K562 (cell line): ENCODE data around the gene FAM234A. TPM values are rescaled to one million over a fixed set of nuclear protein-coding genes. Genes with fewer than 3 reads are reported as not detected.

Source experiments
- CBX2 ChIP-seq: fragments of 200-600 bp; sonication (generic); IDR thresholded peaks from one replicate; pipeline ENCODE4 v1.6.1; 2012; ENCODE audit warnings: mild to moderate bottlenecking, low read length, inconsistent platforms; ENCODE audit not compliant: insufficient read depth, poor library complexity, severe bottlenecking
- polyA plus RNA-seq, 8 experiments: library from polyadenylated mRNA; depleted of rRNA in 4 of 8; stranded (reverse) in 5 of 8; unstranded in 3 of 8; fragments of >200 nt; fragmentation: Nextera tagmentation in 2 of 8; fragmentation: Illumina TruSeq in 1 of 8; extraction: Ambion mirVana in 2 of 8; extraction: Trizol in 1 of 8; gene quantifications; 2 replicates each; pipeline versions ENCODE4 v1.2.1 to v1.2.3, GENCODE V29; 2011 to 2014; ENCODE audit warnings: inconsistent platforms in 1 of 8, missing spikeins in 1 of 8
- total RNA-seq, 7 experiments: library from RNA; depleted of rRNA in 6 of 7; stranded (reverse); fragments of >200 nt in 6 of 7; fragmentation: Illumina TruSeq in 2 of 7; extraction: Trizol in 2 of 7; gene quantifications; 2 replicates each; pipeline versions ENCODE4 v1.2.1 to v1.2.3, GENCODE V29; 2011 to 2021; ENCODE audit warnings: low replicate concordance in 1 of 7
- TF ChIP-seq, protein P1 (sequence below): fragments of 200-800 bp; sonication (Bioruptor generic); IDR thresholded peaks from 2 replicates; pipeline ENCODE4 v1.6.1; 2016; ENCODE audit warnings: missing genetic modification characterization, missing compliant biosample characterization
- TF ChIP-seq, protein P2 (sequence below): sonication (generic); formaldehyde crosslinking; IDR thresholded peaks from 2 replicates; pipeline ENCODE4 v1.9.0; 2022; ENCODE audit warnings: mild to moderate bottlenecking, missing genetic modification reagents
- TF ChIP-seq, protein P3 (sequence below): fragments of 450-650 bp; IDR thresholded peaks from 2 replicates; pipeline ENCODE4 v1.7.1; 2018; ENCODE audit warnings: mild to moderate bottlenecking, low read depth; ENCODE audit not compliant: partially characterized antibody
- TF ChIP-seq, protein P4 (sequence below), 2 experiments: IDR thresholded peaks; 2 replicates each; pipeline ENCODE4 v1.6.1; 2011; ENCODE audit warnings: borderline replicate concordance in 1 of 2, control low read depth in 1 of 2, low read depth in 1 of 2, low read length in 1 of 2, mild to moderate bottlenecking in 1 of 2, mixed read lengths in 1 of 2, moderate library complexity in 1 of 2; ENCODE audit not compliant: insufficient read depth in 1 of 2, insufficient read length in 1 of 2, poor library complexity in 1 of 2, severe bottlenecking in 1 of 2; ENCODE audit errors: extremely low read depth in 1 of 2

Gene FAM234A
- total and polyA plus RNA-seq, 9 of the 15 experiments (the other 6 are each of a cell fraction or from before 2014, with no cell fraction given) = 1.0 to 47.9 (median 15.0) TPM

DNA sequence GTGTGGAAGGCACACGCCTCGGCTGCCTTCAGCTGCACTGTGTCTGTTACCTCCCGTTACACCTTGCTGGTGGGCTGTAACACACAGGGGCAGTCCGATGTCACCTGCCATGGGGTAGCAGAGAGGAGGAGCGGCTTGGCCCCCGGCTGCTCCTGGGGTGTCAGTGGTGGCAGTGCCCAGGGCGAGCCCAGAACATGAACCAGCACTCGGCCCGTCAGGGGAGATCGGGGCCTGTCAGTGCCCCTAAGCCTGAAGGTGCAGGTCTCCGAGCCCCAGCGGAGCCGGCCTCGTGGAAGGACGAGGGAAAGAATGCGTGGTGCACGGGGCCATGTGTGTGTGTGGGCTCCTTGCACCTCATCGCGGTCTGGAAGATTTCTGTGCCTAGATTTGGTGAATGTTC lies 25.7 kb downstream of the FAM234A start (continued):
- TF ChIP-seq, protein P1, sequence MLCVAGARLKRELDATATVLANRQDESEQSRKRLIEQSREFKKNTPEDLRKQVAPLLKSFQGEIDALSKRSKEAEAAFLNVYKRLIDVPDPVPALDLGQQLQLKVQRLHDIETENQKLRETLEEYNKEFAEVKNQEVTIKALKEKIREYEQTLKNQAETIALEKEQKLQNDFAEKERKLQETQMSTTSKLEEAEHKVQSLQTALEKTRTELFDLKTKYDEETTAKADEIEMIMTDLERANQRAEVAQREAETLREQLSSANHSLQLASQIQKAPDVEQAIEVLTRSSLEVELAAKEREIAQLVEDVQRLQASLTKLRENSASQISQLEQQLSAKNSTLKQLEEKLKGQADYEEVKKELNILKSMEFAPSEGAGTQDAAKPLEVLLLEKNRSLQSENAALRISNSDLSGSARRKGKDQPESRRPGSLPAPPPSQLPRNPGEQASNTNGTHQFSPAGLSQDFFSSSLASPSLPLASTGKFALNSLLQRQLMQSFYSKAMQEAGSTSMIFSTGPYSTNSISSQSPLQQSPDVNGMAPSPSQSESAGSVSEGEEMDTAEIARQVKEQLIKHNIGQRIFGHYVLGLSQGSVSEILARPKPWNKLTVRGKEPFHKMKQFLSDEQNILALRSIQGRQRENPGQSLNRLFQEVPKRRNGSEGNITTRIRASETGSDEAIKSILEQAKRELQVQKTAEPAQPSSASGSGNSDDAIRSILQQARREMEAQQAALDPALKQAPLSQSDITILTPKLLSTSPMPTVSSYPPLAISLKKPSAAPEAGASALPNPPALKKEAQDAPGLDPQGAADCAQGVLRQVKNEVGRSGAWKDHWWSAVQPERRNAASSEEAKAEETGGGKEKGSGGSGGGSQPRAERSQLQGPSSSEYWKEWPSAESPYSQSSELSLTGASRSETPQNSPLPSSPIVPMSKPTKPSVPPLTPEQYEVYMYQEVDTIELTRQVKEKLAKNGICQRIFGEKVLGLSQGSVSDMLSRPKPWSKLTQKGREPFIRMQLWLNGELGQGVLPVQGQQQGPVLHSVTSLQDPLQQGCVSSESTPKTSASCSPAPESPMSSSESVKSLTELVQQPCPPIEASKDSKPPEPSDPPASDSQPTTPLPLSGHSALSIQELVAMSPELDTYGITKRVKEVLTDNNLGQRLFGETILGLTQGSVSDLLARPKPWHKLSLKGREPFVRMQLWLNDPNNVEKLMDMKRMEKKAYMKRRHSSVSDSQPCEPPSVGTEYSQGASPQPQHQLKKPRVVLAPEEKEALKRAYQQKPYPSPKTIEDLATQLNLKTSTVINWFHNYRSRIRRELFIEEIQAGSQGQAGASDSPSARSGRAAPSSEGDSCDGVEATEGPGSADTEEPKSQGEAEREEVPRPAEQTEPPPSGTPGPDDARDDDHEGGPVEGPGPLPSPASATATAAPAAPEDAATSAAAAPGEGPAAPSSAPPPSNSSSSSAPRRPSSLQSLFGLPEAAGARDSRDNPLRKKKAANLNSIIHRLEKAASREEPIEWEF (CRISPR knock-in tag) = no peak
- TF ChIP-seq CBX2 = no peak
- TF ChIP-seq, protein P2, sequence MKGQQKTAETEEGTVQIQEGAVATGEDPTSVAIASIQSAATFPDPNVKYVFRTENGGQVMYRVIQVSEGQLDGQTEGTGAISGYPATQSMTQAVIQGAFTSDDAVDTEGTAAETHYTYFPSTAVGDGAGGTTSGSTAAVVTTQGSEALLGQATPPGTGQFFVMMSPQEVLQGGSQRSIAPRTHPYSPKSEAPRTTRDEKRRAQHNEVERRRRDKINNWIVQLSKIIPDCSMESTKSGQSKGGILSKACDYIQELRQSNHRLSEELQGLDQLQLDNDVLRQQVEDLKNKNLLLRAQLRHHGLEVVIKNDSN (CRISPR knock-in tag) = no peak
- TF ChIP-seq, protein P3, sequence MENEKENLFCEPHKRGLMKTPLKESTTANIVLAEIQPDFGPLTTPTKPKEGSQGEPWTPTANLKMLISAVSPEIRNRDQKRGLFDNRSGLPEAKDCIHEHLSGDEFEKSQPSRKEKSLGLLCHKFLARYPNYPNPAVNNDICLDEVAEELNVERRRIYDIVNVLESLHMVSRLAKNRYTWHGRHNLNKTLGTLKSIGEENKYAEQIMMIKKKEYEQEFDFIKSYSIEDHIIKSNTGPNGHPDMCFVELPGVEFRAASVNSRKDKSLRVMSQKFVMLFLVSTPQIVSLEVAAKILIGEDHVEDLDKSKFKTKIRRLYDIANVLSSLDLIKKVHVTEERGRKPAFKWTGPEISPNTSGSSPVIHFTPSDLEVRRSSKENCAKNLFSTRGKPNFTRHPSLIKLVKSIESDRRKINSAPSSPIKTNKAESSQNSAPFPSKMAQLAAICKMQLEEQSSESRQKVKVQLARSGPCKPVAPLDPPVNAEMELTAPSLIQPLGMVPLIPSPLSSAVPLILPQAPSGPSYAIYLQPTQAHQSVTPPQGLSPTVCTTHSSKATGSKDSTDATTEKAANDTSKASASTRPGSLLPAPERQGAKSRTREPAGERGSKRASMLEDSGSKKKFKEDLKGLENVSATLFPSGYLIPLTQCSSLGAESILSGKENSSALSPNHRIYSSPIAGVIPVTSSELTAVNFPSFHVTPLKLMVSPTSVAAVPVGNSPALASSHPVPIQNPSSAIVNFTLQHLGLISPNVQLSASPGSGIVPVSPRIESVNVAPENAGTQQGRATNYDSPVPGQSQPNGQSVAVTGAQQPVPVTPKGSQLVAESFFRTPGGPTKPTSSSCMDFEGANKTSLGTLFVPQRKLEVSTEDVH = no peak
- TF ChIP-seq, protein P4, sequence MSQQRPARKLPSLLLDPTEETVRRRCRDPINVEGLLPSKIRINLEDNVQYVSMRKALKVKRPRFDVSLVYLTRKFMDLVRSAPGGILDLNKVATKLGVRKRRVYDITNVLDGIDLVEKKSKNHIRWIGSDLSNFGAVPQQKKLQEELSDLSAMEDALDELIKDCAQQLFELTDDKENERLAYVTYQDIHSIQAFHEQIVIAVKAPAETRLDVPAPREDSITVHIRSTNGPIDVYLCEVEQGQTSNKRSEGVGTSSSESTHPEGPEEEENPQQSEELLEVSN (IDR thresholded peaks at IDR 0.05; ENCODE audit: borderline replicate concordance in 1 of 2, extremely low read depth in 1 of 2, insufficient read depth in 1 of 2, insufficient read length in 1 of 2, low read depth in 1 of 2, low read length in 1 of 2, poor library complexity in 1 of 2, severe bottlenecking in 1 of 2) = no peak
